Activated T-cell treated with anti-CD3 and anti-CD28 coated beads for 24 hours (primary cell): ENCODE data around the gene ICOS.
"Not testable (repeated sequence)": the region's sequence is repeated elsewhere in the genome, so short reads cannot be mapped to it uniquely, and the experiment has no call there.

ENCODE experiments used
- DNase-seq: peaks from one replicate; pipeline ENCODE4 v3.0.0-alpha.2; 2020; ENCODE audit warnings: low read depth

Gene ICOS

DNA sequence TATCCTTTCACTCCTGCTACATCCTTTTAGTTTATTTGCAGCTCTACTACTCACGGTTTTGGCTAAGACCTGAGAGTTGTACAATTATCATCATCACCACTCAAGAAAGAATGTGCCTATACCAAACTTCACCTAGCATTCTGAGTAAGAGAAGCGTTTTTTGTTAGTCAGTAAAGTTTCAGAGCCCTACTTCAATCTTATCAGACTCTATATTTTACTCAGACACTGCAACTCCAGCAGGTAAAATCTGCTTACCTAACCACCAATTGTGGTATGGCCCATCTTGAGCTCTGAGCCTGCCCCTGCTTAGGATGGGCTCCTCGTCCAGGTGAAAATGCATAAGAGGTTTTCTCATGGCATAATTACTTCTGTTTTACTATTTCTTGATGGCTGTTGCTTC is 37.1 kb downstream of the ICOS start:
- DNase-seq: no peak

DNA sequence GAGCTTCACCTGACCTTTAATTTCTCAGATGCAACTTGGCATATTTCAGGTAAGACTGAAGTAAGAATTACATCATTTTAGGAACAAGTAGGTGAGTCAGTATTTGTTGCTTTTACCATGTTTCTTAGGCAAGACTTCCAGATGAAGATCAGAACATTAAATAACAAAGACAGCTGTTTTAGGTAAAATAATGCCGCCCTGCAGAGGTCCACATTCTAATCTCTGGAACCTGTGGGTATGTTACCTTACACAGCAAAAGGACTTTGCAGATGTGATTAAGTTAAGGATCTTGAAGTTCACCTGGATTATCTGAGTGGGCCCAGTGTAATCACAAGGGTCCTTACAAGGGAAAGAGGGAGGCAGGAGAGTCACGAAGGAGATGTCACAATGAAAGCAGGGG is 39.3 kb downstream of the ICOS start:
- DNase-seq: no peak

DNA sequence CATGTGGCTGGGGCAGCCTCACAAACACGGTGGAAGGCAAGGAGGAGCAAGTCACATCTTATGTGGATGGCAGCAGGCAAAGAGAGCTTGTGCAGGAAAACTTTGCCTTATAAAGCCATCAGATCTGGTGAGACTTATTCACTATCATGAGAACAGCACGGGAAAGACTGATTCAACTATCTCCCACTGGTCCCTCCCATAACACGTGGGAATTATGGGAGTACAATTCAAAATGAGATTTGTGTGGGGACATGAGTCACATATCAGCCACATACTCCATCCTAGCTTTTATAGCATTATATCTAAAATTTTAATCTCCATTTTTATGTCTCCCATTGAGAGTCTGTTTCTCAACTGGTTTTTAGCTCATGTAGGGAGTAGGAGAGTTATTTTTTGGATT is 45.7 kb downstream of the ICOS start:
- DNase-seq: no peak

DNA sequence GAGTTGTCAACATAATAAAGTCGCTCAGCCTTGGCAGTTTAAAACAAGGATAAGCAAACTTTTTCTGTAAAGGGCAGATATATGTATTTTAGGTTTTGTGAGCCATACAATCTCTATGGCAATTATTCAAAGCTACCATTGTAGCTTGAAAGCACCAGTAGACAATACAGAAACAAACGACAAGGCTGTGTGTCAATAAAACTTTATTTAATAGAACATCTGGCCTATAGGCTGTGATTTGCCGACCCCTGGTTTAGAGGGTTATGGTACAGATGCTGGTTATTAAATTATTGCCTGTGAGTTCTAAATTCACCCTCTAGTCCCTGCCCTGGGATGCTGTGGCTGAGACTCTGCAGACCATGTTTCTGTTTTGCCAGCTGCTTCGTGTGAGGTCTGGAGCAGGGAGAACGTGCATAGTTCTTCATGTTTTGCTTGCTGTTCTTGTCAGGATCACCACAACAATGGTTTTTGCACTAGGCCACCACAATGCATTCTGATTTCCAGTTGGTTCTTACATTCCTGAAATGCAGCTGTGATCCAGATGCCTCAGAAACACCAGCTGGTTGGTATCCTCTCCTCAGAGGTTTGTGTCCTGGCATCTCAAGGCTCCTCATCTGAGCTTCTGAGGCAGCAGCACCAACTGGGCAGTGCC is 46.6 kb downstream of the ICOS start:
- DNase-seq: no peak

DNA sequence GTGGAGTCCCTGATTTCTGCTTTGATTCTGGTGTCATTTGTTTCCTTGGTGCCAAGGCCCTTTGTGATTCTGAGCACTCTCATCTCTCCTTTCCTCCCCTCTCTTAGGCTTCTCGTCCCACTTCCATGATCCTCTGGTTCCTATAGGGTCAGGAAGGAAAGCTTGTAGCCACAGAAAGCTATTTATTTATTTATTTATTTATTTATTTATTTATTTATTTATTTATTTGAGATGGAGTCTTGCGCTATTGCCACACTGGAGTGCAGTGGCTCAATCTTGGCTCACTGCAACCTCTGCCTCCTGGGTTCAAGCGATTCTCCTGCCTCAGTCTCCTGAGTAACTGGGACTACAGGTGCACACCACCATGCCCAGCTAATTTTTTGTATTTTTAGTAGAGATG is 49.4 kb downstream of the ICOS start:
- not testable (repeated sequence) for DNase-seq

DNA sequence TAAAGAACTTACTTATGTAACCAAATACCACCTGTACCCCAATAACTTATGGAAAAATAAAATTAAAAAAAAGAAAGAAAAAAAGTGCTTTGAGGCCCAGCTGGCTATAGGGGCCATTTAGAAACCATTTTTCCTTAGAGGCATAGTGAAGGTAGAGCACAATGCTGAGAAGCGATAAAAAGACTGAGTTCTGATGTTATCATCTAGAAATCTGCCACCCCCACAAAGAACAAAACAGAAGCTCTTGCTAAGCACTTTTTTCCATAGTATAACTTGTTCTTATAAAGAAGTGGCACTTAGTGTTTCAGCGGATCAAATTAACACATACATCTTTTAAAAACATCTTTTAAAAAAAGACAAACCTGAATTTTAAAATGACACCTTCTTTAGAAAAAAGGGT is 51.4 kb downstream of the ICOS start:
- DNase-seq: no peak

DNA sequence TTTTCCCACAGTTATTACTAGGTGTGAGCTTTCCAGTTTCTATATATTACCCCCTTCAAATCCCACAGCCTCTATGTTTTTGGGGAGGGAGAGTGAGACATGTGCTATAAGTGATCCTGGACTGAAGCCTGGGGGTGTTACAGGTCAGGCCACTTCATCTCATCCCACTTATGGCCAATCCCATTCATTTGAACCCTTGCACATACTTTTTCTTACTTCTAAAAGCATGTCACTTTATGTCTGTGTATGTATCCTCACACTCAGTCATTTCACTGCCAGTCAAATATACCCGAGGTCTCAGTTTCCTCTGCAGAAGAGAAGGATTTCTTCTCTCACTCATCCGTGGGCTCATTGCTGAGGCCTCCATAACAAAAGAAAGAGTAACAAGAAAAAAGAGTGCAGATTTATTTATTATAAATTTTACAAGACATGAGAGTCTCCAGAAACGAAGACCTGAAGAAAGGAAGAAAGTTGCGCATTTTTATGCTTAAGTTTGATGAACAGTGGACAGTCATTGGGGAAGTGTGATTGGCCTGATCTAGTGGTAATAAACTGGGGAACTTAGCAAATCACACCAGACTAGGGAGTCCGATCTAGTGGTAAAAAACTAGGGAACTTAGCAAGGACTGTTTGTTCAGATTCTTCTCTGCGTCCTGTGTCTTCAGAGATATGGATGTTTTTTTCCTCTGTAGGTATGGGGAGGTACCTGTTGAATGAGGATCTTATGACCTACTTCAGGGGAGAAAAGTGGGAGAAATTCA is 52.1 kb downstream of the ICOS start:
- no peak for DNase-seq

DNA sequence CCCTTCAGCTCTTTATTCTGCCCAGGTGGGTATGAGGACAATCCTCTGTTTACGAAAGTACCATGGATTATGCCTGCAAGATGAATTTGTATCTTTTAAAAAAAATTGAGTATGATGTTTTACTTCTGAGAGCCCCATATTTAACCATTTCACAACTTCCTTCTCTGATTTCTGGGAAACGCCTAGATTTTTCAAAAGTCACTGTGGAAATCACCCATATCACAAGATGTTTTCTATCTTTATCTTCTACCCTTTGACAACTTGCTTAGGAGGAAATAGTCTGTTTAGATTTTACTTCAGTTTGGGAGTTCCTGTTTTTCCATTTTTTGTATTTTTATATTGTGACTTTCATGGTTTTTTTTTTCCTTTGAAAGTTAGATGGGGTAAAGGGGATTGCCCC is 53.0 kb downstream of the ICOS start:
- no peak for DNase-seq

DNA sequence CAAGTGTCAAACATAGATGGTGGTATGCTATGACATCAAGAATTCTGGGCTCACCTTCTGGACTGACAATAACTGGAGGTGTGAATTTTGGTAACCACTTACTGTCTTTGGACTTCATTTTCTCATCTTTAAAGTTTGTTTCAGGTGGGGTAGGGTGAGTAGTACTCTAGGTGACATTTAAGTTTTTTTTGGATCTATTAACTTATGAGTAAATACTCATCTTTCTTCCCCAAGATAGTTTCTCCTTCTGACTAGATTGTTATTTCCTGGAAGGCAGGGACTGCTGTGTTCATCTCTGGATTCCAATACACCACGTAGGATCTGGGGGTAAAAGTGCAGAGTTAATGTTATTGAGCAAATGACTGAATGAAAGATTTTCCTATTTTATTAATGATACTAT is 55.9 kb downstream of the ICOS start:
- no peak for DNase-seq

DNA sequence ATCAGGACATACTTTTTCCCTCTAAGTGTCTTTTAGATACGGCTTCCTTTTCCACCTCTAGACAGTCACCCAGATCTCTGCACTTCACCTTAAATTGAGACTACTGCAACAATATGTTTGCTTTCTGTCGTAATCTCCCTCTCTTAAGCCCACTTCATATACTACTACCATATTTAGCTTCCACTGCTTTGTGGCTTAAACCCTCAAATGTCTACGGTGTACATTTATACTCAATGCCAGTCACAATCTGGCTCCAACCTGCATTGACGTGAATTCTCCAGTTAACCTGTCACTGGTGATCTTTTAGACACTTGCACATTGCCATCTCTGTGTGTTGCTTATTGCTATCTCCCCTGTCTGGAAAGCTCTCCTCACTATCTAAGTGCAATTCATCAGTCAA is 56.4 kb downstream of the ICOS start:
- no peak for DNase-seq

DNA sequence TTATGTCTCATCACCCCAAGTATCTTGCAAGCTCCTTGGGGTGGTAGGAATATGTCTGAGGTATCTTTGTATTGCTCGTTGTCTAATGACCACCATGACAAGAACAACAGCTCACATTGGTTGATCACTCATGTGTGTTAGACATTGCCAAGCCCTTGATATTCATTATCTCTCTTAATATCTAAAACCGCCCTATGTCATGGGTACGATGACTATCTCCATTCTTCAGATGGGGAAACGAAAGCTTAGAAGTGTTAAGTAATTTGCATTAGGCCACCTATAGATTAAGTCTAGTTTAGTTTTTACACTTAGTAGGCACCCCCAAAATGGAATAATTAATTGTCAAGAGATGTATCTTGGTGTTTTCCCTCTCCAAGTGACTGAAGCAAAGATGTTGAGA is 57.0 kb downstream of the ICOS start:
- no peak for DNase-seq

DNA sequence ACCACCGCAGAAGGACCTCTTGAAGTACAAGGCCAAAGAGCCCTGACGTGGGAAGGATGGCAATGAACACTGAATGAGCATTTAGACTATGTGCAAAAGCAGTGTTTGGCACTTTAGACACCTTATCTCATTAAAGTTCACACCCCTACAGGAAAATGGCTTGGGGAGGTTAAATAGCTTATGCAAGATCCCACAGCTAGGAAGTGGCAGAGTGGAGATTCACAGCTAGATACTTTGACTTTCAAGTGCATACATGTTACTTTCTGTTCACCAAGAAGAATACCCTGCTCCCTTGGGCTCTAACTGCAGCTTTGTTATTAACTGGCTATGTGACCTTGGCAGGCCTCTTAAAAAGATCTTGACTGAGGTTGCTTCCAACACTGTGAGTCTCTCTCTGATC is 58.2 kb downstream of the ICOS start:
- no peak for DNase-seq

DNA sequence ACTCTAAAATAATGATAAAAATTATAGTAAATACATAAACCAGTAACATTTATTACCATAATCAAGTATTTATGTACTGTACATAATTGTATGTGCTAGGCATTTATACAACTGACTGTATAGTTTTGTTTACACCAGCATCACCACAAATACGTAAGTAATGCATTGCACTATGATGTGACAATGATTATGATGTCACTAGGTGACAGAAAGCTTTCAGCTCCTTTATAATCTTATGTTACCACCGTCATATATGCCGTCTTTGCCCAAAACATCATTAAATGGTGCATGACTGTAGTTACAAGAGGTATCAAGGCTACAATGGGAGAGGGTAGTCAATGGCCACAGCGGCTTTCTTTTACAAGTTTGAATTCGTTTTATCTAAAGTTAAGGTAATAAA is 60.1 kb downstream of the ICOS start:
- no peak for DNase-seq

DNA sequence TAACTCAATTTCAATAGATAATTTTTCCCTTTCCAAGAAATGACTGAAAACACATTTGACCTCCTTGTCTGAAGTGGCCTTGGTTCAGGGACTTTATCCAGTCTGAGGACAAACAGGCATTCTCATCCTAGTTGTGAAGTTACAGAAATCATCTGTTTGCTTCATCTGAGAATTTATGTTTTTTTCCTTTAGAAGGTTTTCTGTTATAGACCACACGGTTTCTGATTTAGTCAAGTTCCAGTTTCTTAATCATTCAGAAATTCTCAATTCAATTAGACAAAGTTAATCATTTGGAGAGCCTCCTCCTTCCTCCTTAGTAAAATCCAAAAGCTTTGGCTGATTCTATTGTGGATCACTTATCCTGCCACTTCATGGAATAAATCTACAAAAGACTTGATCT is 60.9 kb downstream of the ICOS start:
- DNase-seq: no peak

DNA sequence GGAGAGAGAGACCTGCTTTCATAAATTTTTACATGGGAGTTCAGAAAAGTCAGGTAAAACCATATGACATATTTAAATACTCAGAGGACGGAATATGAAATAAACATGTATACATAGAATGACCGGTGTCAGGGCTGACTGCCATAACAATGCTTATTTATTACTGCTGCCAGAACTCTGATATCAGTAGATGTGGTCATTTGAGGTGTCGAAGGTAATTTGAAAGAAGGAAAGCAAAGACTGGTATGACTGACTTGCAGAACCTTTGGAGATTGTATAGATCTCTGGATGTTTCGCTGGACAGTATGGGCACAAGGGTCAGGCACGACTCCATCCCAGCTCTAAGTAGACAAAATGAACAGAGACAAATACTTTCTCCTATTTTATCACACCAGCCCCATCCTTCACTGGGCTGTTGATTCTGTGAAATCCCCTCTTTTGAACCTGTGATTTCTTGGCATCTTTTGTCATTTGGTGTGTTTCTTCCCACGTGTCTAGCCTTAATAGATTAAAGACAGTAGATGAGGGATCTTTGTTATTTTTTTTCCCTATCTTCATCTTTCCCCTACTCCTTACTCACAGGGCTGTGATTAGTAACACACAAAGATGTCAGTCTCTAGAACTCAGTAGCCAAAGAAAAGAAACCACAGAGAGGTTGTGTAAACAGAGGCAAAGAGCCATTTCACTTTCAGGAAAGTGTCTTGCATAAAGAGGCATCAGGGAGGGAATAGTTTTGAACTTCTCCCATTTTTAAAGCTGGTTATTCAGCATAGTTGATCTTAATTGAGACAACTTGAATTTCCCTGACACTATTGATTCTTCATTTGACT is 61.6 kb downstream of the ICOS start:
- DNase-seq: no peak

DNA sequence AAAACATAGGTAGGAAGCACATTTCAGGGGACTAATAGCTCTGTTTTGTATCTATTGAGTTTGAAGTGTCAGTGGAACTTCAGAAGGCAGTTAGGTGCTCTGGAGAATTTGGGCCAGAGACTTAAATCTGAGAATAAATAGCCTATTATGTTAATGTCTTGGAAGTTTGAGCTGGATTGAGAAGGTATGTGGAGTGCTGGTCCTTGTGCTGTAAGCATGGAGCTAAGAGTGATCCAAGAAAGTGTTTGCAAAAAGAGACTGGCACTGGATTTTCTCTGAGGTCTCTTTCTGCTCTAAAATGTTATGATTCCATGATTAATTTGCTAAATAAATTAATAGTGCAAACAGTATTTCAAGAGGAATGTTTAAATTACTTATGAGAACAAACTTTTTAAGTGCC is 63.3 kb downstream of the ICOS start:
- DNase-seq: no peak

DNA sequence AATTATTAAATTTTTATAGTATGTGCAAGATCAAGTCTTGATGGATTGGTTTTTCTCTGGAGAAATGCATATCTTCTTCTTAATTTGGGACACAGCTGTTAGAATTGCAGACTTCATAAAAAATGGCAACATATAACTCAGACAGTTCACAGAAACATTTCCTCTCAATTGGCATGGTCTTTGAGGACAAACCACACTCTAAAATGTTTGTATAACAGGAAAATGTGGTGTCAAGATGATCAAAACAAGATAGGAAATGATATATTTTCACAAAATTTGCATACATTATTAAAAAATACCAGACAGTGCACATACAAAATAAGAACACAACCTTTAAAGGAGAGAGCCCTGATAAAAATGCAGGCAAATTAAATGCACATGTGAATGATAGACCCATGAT is 63.9 kb downstream of the ICOS start:
- DNase-seq: no peak

DNA sequence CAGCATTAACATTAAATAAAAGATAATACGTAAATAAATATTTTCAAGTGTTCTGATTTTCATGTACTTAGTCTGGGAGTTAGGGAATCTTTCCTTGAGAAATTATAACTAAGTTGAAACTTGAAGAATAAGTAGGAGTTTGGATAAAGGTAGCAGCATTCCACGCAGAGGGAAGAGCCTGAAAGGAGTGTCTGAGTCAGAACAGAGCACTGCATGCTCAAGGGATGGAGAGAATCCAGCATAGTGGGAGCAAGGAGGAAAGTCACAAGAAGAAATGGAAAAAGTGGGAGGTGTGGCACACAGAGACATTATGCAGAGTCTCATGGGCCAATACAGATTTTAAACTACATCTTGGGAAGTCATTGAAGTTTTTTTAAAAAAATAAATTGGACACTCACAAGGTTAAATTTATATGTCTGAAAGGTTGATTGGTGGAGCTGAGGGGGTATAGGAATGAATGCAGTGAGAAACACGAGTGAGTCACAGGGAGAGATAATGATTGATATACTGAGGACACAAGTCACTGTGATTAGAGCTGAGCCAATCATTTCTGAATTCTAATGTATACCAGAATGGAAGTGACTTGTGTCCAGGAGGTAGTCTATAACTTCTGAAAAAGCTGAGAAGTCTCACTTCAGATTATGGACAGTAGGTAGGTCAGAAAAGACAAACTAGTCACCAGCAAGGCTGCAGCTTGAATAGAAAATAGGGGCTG is 66.9 kb downstream of the ICOS start:
- DNase-seq: no peak

DNA sequence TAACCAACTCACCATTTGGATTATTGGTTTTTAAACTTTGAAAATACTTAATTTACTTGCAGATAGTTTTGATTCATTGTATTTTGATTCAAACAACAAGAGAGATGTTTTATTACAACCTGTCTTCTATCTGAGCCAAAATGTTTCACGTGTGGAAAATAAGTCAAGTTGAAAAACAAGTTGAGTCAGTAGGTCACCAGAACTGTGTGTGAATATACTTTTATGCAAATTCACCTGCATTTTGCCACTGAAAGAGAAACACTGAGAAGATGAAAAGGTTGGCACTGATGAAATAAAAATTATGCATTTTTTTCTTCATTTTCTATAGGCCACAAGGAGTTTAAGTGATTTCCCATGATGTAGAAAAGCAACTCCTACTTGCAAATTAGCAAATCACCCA is 68.3 kb downstream of the ICOS start:
- no peak for DNase-seq

DNA sequence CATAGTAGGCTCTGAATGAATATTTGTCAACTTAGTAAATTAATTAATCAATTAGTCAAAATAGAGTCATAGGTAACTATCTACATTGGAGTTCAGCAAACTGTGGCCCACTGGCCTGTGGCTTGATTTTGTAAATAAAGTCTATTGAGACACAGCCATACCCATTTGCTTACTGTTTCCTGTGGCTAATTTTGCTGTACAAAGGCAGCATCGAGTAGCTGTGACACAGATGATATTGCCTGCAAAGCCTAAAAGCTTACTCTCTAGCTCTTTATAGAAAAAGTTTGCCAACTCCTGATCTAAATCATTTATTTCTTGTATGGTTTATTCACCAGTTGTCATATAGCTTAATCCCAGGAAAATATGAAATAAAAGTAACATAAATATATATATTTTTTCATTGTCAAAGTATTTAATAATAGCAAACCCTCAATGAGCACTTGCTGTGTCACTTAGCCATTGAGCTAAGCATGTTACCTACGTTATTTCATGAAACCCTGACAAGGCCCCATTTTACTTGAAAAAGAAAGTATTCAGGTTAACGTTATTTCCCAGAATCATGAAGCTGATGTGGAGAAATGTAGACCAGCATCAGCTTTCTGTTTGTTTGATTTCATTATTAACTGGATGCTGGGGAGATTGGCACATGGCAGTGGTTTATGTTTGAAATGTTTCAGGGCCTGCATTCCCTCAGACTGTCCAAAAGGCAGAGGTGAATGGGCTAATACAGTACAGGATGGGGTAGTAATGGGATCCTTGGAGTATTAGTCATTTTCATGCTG is 69.6 kb downstream of the ICOS start:
- DNase-seq: no peak

DNA sequence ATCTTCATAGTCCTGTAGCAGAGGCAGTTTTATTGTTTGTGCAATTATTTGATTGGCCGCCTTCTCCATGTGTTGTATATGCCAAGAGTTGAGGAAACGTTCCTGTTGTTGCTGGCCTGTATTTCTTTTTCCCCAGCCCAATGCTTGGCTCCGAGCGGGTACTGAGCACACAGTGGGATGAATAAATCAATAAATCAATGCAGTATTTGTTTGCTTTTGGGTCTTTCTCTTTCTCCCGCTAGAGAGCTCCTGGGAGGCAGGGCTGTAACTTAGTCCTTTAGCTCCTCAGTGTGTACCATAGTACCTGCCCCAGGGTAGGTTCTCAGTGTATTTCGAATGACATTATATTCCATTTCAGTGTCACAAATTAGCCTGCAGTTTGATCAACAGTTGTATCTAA is 71.8 kb downstream of the ICOS start:
- no peak for DNase-seq
